KMS-11 (cell line): ENCODE data around the gene HK1.

ENCODE experiments used
- H2AFZ ChIP-seq: fragments of 200-600 bp; sonication (generic); 2 replicates; pipeline ENCODE4 v1.6.1; 2016; ENCODE audit warnings: antibody characterized with exemption, mixed run types, low read depth
- H3K27ac ChIP-seq: fragments of 200-600 bp; sonication (generic); 2 replicates; pipeline ENCODE4 v1.6.1; 2016; ENCODE audit warnings: mild to moderate bottlenecking, mixed run types
- H3K27me3 ChIP-seq: fragments of 200-600 bp; sonication (generic); 2 replicates; pipeline ENCODE4 v1.6.1; 2017; ENCODE audit warnings: mild to moderate bottlenecking, low read depth, mixed run types, moderate library complexity; ENCODE audit not compliant: insufficient read depth
- H3K36me3 ChIP-seq: fragments of 200-600 bp; sonication (generic); 2 replicates; pipeline ENCODE4 v1.6.1; 2017; ENCODE audit warnings: mild to moderate bottlenecking, mixed run types; ENCODE audit not compliant: insufficient read depth
- H3K4me1 ChIP-seq: fragments of 200-600 bp; sonication (generic); 2 replicates; pipeline ENCODE4 v1.6.1; 2016; ENCODE audit warnings: mild to moderate bottlenecking, low read depth, mixed run types; ENCODE audit not compliant: poor library complexity, severe bottlenecking
- H3K4me2 ChIP-seq: fragments of 200-600 bp; sonication (generic); 2 replicates; pipeline ENCODE4 v1.7.0; 2016; ENCODE audit warnings: mild to moderate bottlenecking, mixed run types
- H3K4me3 ChIP-seq: fragments of 200-600 bp; sonication (generic); IDR thresholded peaks from 2 replicates; pipeline ENCODE4 v1.6.1; 2017; ENCODE audit warnings: low read depth, low read length, mixed read lengths; ENCODE audit not compliant: insufficient read depth
- H3K79me2 ChIP-seq: fragments of 200-600 bp; sonication (generic); 2 replicates; pipeline ENCODE4 v1.6.1; 2016; ENCODE audit warnings: low read depth, mixed run types; ENCODE audit not compliant: insufficient read depth
- H3K9ac ChIP-seq: fragments of 200-600 bp; sonication (generic); 2 replicates; pipeline ENCODE4 v1.6.1; 2016; ENCODE audit warnings: mild to moderate bottlenecking, mixed run types
- H4K20me1 ChIP-seq: fragments of 200-600 bp; sonication (generic); 2 replicates; pipeline ENCODE4 v1.6.1; 2016; ENCODE audit warnings: mild to moderate bottlenecking, mixed run types; ENCODE audit not compliant: insufficient read depth
- TF ChIP-seq, protein P1 (sequence below): fragments of 200-600 bp; sonication (generic); conservative IDR thresholded peaks from 2 replicates; pipeline ENCODE4 v1.6.1; 2017; ENCODE audit warnings: low read depth, mild to moderate bottlenecking, antibody characterized with exemption, low read length, moderate library complexity, mixed read lengths

The HK1 gene

DNA sequence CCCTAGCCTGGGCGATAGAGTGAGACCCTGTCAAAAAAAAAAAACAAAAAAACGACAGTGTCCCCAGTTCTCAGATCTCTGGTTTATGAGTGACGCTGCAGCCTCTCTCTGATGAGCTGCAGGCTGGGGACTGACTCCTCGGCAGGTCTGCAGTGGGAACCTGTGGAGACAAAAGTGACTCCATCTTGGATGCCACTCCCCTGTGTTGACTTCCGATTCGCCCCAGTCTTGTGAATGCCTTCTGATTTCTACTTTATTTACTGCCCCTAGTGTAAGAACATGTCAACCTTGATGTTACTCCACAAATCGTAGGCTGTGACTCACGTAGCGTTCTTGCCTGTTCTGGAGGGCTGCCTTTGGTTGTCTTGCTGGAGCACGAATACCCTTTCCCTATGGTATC is 132.2 kb downstream of the HK1 start:
- Histone ChIP-seq H2AFZ (no peak overlapping the region), H3K4me2 (no peak overlapping the region), H4K20me1 (no peaks in the 10 kb centered on the region), H3K36me3 (no peaks in the 10 kb centered on the region), H3K4me1 (peaks cover 11% of the 10 kb centered on the region), H3K27ac (no peak overlapping the region), H3K4me3 (no peak overlapping the region), H3K9ac (no peak overlapping the region), H3K27me3 (no peaks in the 10 kb centered on the region), H3K79me2 (no peaks in the 10 kb centered on the region)
- TF ChIP-seq, protein P1, sequence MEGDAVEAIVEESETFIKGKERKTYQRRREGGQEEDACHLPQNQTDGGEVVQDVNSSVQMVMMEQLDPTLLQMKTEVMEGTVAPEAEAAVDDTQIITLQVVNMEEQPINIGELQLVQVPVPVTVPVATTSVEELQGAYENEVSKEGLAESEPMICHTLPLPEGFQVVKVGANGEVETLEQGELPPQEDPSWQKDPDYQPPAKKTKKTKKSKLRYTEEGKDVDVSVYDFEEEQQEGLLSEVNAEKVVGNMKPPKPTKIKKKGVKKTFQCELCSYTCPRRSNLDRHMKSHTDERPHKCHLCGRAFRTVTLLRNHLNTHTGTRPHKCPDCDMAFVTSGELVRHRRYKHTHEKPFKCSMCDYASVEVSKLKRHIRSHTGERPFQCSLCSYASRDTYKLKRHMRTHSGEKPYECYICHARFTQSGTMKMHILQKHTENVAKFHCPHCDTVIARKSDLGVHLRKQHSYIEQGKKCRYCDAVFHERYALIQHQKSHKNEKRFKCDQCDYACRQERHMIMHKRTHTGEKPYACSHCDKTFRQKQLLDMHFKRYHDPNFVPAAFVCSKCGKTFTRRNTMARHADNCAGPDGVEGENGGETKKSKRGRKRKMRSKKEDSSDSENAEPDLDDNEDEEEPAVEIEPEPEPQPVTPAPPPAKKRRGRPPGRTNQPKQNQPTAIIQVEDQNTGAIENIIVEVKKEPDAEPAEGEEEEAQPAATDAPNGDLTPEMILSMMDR, result no peak

DNA sequence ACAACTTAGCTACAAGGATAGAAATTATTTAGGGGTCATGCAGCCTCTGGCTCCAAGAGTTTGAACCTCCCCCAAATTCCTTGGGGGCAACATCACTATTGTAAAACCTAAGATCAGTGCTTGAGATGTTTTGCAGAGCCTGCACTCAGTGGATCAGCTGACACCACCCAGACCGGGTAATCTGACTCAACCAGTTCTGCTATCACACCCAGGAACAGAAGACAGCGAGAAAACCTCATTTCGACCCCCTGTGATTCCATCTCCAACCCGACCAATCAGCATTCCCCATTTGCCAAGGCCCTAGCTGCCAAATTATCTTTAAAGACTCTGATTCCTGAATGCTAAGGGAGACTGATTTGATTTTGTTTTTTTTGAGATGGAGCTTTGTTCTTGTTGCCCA is 133.2 kb downstream of the HK1 start:
- Histone ChIP-seq H3K4me3 (no peak overlapping the region), H3K4me2 (no peak overlapping the region), H3K79me2 (no peaks in the 10 kb centered on the region), H3K27ac (no peak overlapping the region), H3K9ac (no peak overlapping the region), H3K36me3 (no peaks in the 10 kb centered on the region), H3K27me3 (no peaks in the 10 kb centered on the region), H2AFZ (no peak overlapping the region), H3K4me1 (peaks cover 11% of the 10 kb centered on the region), H4K20me1 (no peaks in the 10 kb centered on the region)
- TF ChIP-seq, protein P1, result no peak

DNA sequence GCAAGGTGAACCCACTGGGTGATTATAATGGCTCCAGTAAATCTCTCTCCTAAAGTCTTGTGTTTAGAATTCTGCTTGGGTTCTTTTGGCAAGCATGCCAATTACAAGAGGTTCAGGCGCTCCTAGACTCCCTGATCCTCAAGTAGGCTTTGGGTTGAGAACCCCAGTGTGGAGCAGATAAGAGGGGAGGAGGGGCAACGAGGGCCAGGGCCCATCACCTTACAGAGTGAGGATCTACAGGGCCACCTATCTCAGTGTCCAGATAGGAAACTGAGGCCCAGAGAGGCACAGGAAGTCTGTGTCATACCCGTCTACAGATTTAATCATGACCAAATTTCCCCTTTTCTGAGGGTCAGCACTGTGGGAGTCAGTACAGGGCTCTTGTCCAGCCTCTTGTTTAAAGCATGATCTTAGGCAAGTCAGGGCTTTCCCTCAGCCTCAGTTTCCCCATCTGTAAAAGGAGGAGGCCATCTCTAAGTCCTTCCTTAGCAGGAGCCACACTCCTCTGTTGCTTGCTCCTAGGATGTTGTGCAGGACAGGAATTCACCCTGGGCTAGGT is 134.0 kb downstream of the HK1 start:
- no peaks in the 10 kb centered on the region for H3K27me3 ChIP-seq
- no peaks in the 10 kb centered on the region for H4K20me1 ChIP-seq
- H3K4me3 ChIP-seq, result no peak overlapping the region
- H3K4me2 ChIP-seq, result no peak overlapping the region
- no peaks in the 10 kb centered on the region for H3K79me2 ChIP-seq
- TF ChIP-seq, protein P1, result no peak
- H2AFZ ChIP-seq, result no peak overlapping the region
- H3K9ac ChIP-seq, result no peak overlapping the region
- peaks cover 11% of the 10 kb centered on the region for H3K4me1 ChIP-seq
- no peak overlapping the region for H3K27ac ChIP-seq
- H3K36me3 ChIP-seq, result no peaks in the 10 kb centered on the region

GRCh38 chr10:69413221-69413865 is 135.0 kb downstream of the HK1 start:
- Histone ChIP-seq H2AFZ (no peak overlapping the region), H3K79me2 (no peaks in the 10 kb centered on the region), H3K36me3 (no peaks in the 10 kb centered on the region), H3K9ac (no peak overlapping the region), H3K27me3 (no peaks in the 10 kb centered on the region), H3K4me3 (no peak overlapping the region), H3K4me2 (no peak overlapping the region), H4K20me1 (no peaks in the 10 kb centered on the region), H3K27ac (no peak overlapping the region), H3K4me1 (peaks cover 10% of the 10 kb centered on the region)
- TF ChIP-seq, protein P1, result no peak
